Skeletal muscle tissue (tissue), 4 donors: ENCODE data around the gene MRAS. TPM values are rescaled to one million over a fixed set of nuclear protein-coding genes. Genes with fewer than 3 reads are reported as not detected.

Experiments used
- H3K27ac ChIP-seq: one replicate; pipeline ENCODE4 v1.7.0; 2013; ENCODE audit warnings: mild to moderate bottlenecking, low read depth, low read length, inconsistent platforms
- H3K27me3 ChIP-seq, 3 donors: one replicate each; pipeline ENCODE4 v1.7.0; 2013; ENCODE audit warnings: low read length in 3 of 3; ENCODE audit not compliant: control insufficient read depth in 3 of 3, insufficient read depth in 3 of 3
- H3K36me3 ChIP-seq, 3 donors: one replicate each; pipeline ENCODE4 v1.7.0; 2013; ENCODE audit warnings: low read length in 3 of 3; ENCODE audit not compliant: control insufficient read depth in 3 of 3, insufficient read depth in 3 of 3
- H3K4me1 ChIP-seq, 3 donors: one replicate each; pipeline ENCODE4 v1.7.0; 2013; ENCODE audit warnings: low read length in 3 of 3, mild to moderate bottlenecking in 3 of 3; ENCODE audit not compliant: control insufficient read depth in 3 of 3, insufficient read depth in 3 of 3
- H3K4me3 ChIP-seq, 3 donors: one replicate each; pipeline ENCODE4 v1.7.0; 2013; ENCODE audit warnings: low read length in 3 of 3
- H3K9ac ChIP-seq, 3 donors: one replicate each; pipeline ENCODE4 v1.7.0; 2013; ENCODE audit warnings: low read length in 3 of 3, mild to moderate bottlenecking in 3 of 3, moderate library complexity in 2 of 3, low read depth in 1 of 3
- H3K9me3 ChIP-seq, 3 donors: one replicate each; pipeline ENCODE4 v1.7.0; 2013; ENCODE audit warnings: low read length in 3 of 3; ENCODE audit not compliant: control insufficient read depth in 3 of 3
- total RNA-seq: library from RNA; depleted of rRNA; stranded (reverse); fragments of >200 nt; gene quantifications from one replicate; pipeline ENCODE4 v1.2.3, GENCODE V29; 2014
- donor health status: Osteomylitis.

MRAS gene
- total RNA-seq, 1 donor from 2014 or later, result 28.7 TPM

GRCh38 chr3:138395865-138396751, 47.7 kb downstream of the MRAS start:
- H3K9ac ChIP-seq, result peak overlapping the region in 1 of 3 donors; percentile 40
- peaks cover 12 to 22% (median 21%) of the 10 kb centered on the region in 3 donors for H3K36me3 ChIP-seq
- peak overlapping the region; percentile 5 for H3K27ac ChIP-seq
- H3K4me1 ChIP-seq, result peaks cover 38 to 56% (median 39%) of the 10 kb centered on the region in 3 donors
- H3K27me3 ChIP-seq, result no peaks in the 10 kb centered on the region
- no peaks in the 10 kb centered on the region for H3K9me3 ChIP-seq
- peak overlapping the region in 1 of 3 donors; percentile 13 for H3K4me3 ChIP-seq

GRCh38 chr3:138396752-138397410, 48.5 kb downstream of the MRAS start:
- Histone ChIP-seq H3K27ac (no peak overlapping the region), H3K36me3 (peaks cover 15 to 30% (median 23%) of the 10 kb centered on the region in 3 donors), H3K9me3 (no peaks in the 10 kb centered on the region), H3K27me3 (no peaks in the 10 kb centered on the region), H3K4me3 (no peak overlapping the region), H3K4me1 (peaks cover 38 to 56% (median 40%) of the 10 kb centered on the region in 3 donors), H3K9ac (peak overlapping the region in 1 of 3 donors; percentile 40)

- H3K36me3 ChIP-seq, result peaks cover 22 to 41% (median 31%) of the 10 kb centered on the region in 3 donors
- H3K27ac ChIP-seq, result no peak overlapping the region
- no peak overlapping the region for H3K4me3 ChIP-seq
Observed at GRCh38 chr3:138397983-138398382, 49.6 kb downstream of the MRAS start.

GRCh38 chr3:138398791-138399575, 50.6 kb downstream of the MRAS start:
- no peak overlapping the region for H3K4me3 ChIP-seq
- peaks cover 30 to 50% (median 35%) of the 10 kb centered on the region in 3 donors for H3K36me3 ChIP-seq
- no peaks in the 10 kb centered on the region for H3K27me3 ChIP-seq
- no peaks in the 10 kb centered on the region for H3K9me3 ChIP-seq
- H3K4me1 ChIP-seq, result peaks cover 38 to 56% (median 40%) of the 10 kb centered on the region in 3 donors
- no peak overlapping the region for H3K9ac ChIP-seq
- H3K27ac ChIP-seq, result no peak overlapping the region

More at GRCh38 chr3:138397983-138398382, 49.6 kb downstream of the MRAS start:
- no peaks in the 10 kb centered on the region for H3K27me3 ChIP-seq
- no peak overlapping the region for H3K9ac ChIP-seq
- H3K4me1 ChIP-seq, result peaks cover 38 to 56% (median 40%) of the 10 kb centered on the region in 3 donors
- H3K9me3 ChIP-seq, result no peaks in the 10 kb centered on the region

GRCh38 chr3:138399766-138400165, 51.4 kb downstream of the MRAS start:
- Histone ChIP-seq H3K27ac (no peak overlapping the region), H3K4me3 (no peak overlapping the region), H3K9me3 (no peaks in the 10 kb centered on the region), H3K27me3 (no peaks in the 10 kb centered on the region), H3K4me1 (peaks cover 40 to 53% (median 40%) of the 10 kb centered on the region in 3 donors), H3K9ac (peak overlapping the region in 1 of 3 donors; percentile 37), H3K36me3 (peaks cover 38 to 58% (median 43%) of the 10 kb centered on the region in 3 donors)

- peaks cover 34 to 46% (median 36%) of the 10 kb centered on the region in 3 donors for H3K4me1 ChIP-seq
- peaks cover 42 to 64% (median 52%) of the 10 kb centered on the region in 3 donors for H3K36me3 ChIP-seq
- H3K4me3 ChIP-seq, result no peak overlapping the region
- H3K27ac ChIP-seq, result no peak overlapping the region
- H3K9ac ChIP-seq, result peak overlapping the region in 2 of 3 donors; percentile 16 to 25
- H3K9me3 ChIP-seq, result no peaks in the 10 kb centered on the region
- no peaks in the 10 kb centered on the region for H3K27me3 ChIP-seq
Observed at GRCh38 chr3:138400651-138401070, 52.3 kb downstream of the MRAS start.

GRCh38 chr3:138401834-138402233, 53.5 kb downstream of the MRAS start:
- Histone ChIP-seq H3K27ac (no peak overlapping the region), H3K4me3 (no peak overlapping the region), H3K27me3 (no peaks in the 10 kb centered on the region), H3K36me3 (peaks cover 46 to 68% (median 53%) of the 10 kb centered on the region in 3 donors), H3K9me3 (no peaks in the 10 kb centered on the region), H3K4me1 (peaks cover 22 to 34% (median 27%) of the 10 kb centered on the region in 3 donors), H3K9ac (no peak overlapping the region)

- Histone ChIP-seq H3K27me3 (no peaks in the 10 kb centered on the region), H3K27ac (no peak overlapping the region), H3K4me3 (no peak overlapping the region), H3K9me3 (no peaks in the 10 kb centered on the region), H3K9ac (no peak overlapping the region), H3K4me1 (peaks cover 16 to 21% (median 19%) of the 10 kb centered on the region in 3 donors), H3K36me3 (peaks cover 42 to 56% (median 46%) of the 10 kb centered on the region in 3 donors)
Observed at GRCh38 chr3:138404121-138404520, 55.7 kb downstream of the MRAS start.

GRCh38 chr3:138405001-138405400, 56.6 kb downstream of the MRAS start:
- no peaks in the 10 kb centered on the region for H3K9me3 ChIP-seq
- H3K9ac ChIP-seq, result no peak overlapping the region
- H3K27ac ChIP-seq, result no peak overlapping the region
- H3K27me3 ChIP-seq, result no peaks in the 10 kb centered on the region
- peaks cover 11 to 12% (median 12%) of the 10 kb centered on the region in 3 donors for H3K4me1 ChIP-seq
- H3K4me3 ChIP-seq, result no peak overlapping the region
- H3K36me3 ChIP-seq, result peaks cover 38 to 53% (median 42%) of the 10 kb centered on the region in 3 donors
